Measurements from ENCODE around the gene RSKR. TPM values are rescaled to one million over a fixed set of nuclear protein-coding genes. Genes with fewer than 3 reads are reported as not detected.
A peak's percentile ranks its signal among the peaks of the same experiment; 100 is the strongest.
"Not testable (repeated sequence)": the region's sequence is repeated elsewhere in the genome, so short reads cannot be mapped to it uniquely, and the experiment has no call there.

The RSKR gene
- total RNA-seq, 1 donor from 2014 or later, result 12.3 TPM

GRCh38 chr17:28616281-28616680 lies 2.3 kb upstream of the RSKR start:
- ATAC-seq (no peak), DNase-seq (no peak)
- Histone ChIP-seq H3K27me3 (no peaks in the 10 kb centered on the region), H3K9me3 (no peaks in the 10 kb centered on the region), H3K27ac (no peak overlapping the region), H3K4me1 (no peaks in the 10 kb centered on the region), H3K36me3 (peaks cover 80% of the 10 kb centered on the region), H3K4me3 (no peak overlapping the region)
- intact Hi-C loops (cut with DNase I), result no loop called here
- no peak for TF ChIP-seq CTCF (IDR thresholded peaks at IDR 0.05)

- intact Hi-C loops (cut with DNase I), result no loop called here
- Histone ChIP-seq H3K27ac (no peak overlapping the region), H3K4me1 (no peaks in the 10 kb centered on the region), H3K27me3 (no peaks in the 10 kb centered on the region), H3K4me3 (no peak overlapping the region), H3K36me3 (peaks cover 72% of the 10 kb centered on the region), H3K9me3 (no peaks in the 10 kb centered on the region)
- ATAC-seq (no peak), DNase-seq (no peak)
- TF ChIP-seq CTCF (IDR thresholded peaks at IDR 0.05), result no peak
Measured at GRCh38 chr17:28615260-28615940, 1.4 kb upstream of the RSKR start.

- ATAC-seq, result peak; percentile 68
- intact Hi-C loops (cut with DNase I), result loop anchor here (5.0 kb wide), 1 partner anchor 116 kb away; no protein-coding TSS in a partner anchor
- H3K4me3 ChIP-seq, result no peak overlapping the region
Measured at GRCh38 chr17:28612936-28613872, 781 bp downstream of the RSKR start.

GRCh38 chr17:28612531-28612930 lies 1.5 kb downstream of the RSKR start:
- H3K4me1 ChIP-seq, result no peaks in the 10 kb centered on the region
- ATAC-seq (no peak), DNase-seq (no peak)
- no peak overlapping the region for H3K4me3 ChIP-seq
- no peak overlapping the region for H3K27ac ChIP-seq
- no peak for TF ChIP-seq CTCF (IDR thresholded peaks at IDR 0.05)
- intact Hi-C loops (cut with DNase I), result loop anchor here (5.0 kb wide), 1 partner anchor 115 kb away; no protein-coding TSS in a partner anchor
- H3K9me3 ChIP-seq, result no peaks in the 10 kb centered on the region
- peaks cover 43% of the 10 kb centered on the region for H3K36me3 ChIP-seq
- no peaks in the 10 kb centered on the region for H3K27me3 ChIP-seq

More at GRCh38 chr17:28612936-28613872, 781 bp downstream of the RSKR start:
- Histone ChIP-seq H3K9me3 (no peaks in the 10 kb centered on the region), H3K4me1 (no peaks in the 10 kb centered on the region), H3K27me3 (no peaks in the 10 kb centered on the region), H3K27ac (no peak overlapping the region), H3K36me3 (peaks cover 50% of the 10 kb centered on the region)
- peak; percentile 64 for TF ChIP-seq CTCF (IDR thresholded peaks at IDR 0.05)
- DNase-seq, result no peak

- H3K36me3 ChIP-seq, result peaks cover 21% of the 10 kb centered on the region
- intact Hi-C loops (cut with DNase I), result loop anchor here (5.0 kb wide), 1 partner anchor 113 kb away; no protein-coding TSS in a partner anchor
- ATAC-seq, result no peak
Measured at GRCh38 chr17:28610376-28610775, 3.6 kb downstream of the RSKR start.

GRCh38 chr17:28604031-28604430 lies 10.0 kb downstream of the RSKR start:
- H3K9me3 ChIP-seq; H3K36me3 ChIP-seq; H3K27me3 ChIP-seq; H3K27ac ChIP-seq; intact Hi-C loops (cut with DNase I); H3K4me1 ChIP-seq; DNase-seq; H3K4me3 ChIP-seq; ATAC-seq: not testable (repeated sequence)

More at GRCh38 chr17:28610376-28610775, 3.6 kb downstream of the RSKR start:
- H3K4me3 ChIP-seq, result no peak overlapping the region
- no peaks in the 10 kb centered on the region for H3K9me3 ChIP-seq
- H3K4me1 ChIP-seq, result no peaks in the 10 kb centered on the region
- H3K27me3 ChIP-seq, result no peaks in the 10 kb centered on the region
- no peak overlapping the region for H3K27ac ChIP-seq
- DNase-seq, result no peak
- TF ChIP-seq CTCF (IDR thresholded peaks at IDR 0.05), result no peak
